Mesothelial cell of epicardium (in vitro differentiated cells): Measurements from ENCODE around the gene CTXN3. TPM values are rescaled to one million over a fixed set of nuclear protein-coding genes. Genes with fewer than 3 reads are reported as not detected.
"Not testable (repeated sequence)": the region's sequence is repeated elsewhere in the genome, so short reads cannot be mapped to it uniquely, and the experiment has no call there.

Experiments
- DNase-seq, 2 experiments: peaks; one replicate each; pipeline ENCODE4 v3.0.0; 2021; ENCODE audit warnings: low spot score in 2 of 2; ENCODE audit not compliant: unreplicated experiment in 2 of 2
- H3K27ac Mint-ChIP-seq: 2 replicates; pipeline ENCODE4 v1.8.0; 2021; ENCODE audit warnings: mixed read lengths
- H3K27me3 Mint-ChIP-seq: 2 replicates; pipeline ENCODE4 v1.8.0; 2021; ENCODE audit warnings: low read depth, mixed read lengths
- H3K36me3 Mint-ChIP-seq: 2 replicates; pipeline ENCODE4 v1.8.0; 2021; ENCODE audit warnings: mixed read lengths
- H3K4me1 Mint-ChIP-seq: 2 replicates; pipeline ENCODE4 v1.8.0; 2021; ENCODE audit warnings: mixed read lengths
- H3K4me3 Mint-ChIP-seq: 2 replicates; pipeline ENCODE4 v1.8.0; 2021; ENCODE audit warnings: mild to moderate bottlenecking, moderate library complexity, mixed read lengths
- H3K9me3 Mint-ChIP-seq: 2 replicates; pipeline ENCODE4 v1.8.0; 2021; ENCODE audit warnings: mixed read lengths
- total RNA-seq: library from RNA; stranded (reverse); gene quantifications from 3 replicates; pipeline ENCODE4 v1.2.1, GENCODE V29; 2021
- TF ChIP-seq, protein P1 (sequence below): fragments of 200-600 bp; sonication (generic); IDR thresholded peaks from one replicate; pipeline ENCODE4 v1.5.0; 2021; ENCODE audit warnings: antibody characterized with exemption; ENCODE audit not compliant: unreplicated experiment

Gene CTXN3
- total RNA-seq, 1 donor from 2014 or later: not detected

DNA sequence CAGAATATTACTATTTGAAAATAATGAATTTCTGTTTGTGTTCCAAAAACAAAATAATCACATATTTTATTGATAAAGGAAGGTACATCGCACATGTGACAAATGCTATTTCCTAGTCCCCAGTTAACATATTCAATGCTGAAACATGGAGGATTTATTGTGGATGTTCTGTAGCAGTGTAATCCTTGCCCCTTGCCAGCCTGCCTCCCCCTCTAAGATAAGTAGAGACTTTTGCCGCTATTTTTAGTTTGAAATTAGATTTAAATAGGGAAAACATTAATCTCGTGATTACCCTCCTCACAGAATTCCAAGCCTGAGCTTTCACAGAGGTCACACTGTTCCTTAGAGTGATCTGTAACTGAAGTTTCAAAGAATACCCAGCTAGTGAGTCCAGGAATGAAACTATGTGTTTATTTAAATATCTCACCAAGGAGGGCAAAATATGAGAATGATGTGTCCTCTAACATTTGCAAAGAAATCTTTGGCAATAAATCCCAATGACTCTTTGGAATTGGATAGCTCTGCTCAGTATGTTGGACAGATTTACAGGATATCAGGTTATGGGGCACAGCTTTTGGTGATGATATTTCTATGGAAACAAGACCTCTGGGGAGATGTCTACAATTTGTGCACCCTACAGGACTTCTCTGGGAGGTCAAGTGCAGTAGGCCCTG, 17.3 kb downstream of the CTXN3 start:
- Mint-ChIP-seq H3K36me3 (no peaks in the 10 kb centered on the region), H3K4me1 (no peaks in the 10 kb centered on the region), H3K4me3 (no peak overlapping the region), H3K9me3 (no peaks in the 10 kb centered on the region), H3K27me3 (no peaks in the 10 kb centered on the region), H3K27ac (no peak overlapping the region)
- DNase-seq: no peak
- TF ChIP-seq, protein P1, sequence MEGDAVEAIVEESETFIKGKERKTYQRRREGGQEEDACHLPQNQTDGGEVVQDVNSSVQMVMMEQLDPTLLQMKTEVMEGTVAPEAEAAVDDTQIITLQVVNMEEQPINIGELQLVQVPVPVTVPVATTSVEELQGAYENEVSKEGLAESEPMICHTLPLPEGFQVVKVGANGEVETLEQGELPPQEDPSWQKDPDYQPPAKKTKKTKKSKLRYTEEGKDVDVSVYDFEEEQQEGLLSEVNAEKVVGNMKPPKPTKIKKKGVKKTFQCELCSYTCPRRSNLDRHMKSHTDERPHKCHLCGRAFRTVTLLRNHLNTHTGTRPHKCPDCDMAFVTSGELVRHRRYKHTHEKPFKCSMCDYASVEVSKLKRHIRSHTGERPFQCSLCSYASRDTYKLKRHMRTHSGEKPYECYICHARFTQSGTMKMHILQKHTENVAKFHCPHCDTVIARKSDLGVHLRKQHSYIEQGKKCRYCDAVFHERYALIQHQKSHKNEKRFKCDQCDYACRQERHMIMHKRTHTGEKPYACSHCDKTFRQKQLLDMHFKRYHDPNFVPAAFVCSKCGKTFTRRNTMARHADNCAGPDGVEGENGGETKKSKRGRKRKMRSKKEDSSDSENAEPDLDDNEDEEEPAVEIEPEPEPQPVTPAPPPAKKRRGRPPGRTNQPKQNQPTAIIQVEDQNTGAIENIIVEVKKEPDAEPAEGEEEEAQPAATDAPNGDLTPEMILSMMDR: no peak

DNA sequence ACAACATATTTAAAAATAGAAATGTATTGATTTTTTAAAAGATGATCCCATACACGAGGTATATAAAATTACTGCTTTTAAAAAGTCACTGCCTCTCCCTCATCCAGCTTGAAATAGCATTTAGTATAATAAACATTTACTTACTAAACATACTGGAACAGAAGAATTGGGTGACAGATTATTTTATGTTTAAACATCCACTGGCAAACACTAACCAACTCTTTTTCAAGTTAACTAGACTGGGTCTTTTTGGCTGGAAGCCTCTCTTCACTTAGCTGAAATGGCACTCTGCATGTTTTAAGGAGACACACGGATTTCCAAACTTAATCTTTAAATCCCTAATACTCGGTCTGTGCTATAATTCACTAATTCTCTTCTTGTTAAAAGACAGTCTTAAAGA, 19.0 kb downstream of the CTXN3 start:
- no peak for DNase-seq
- Mint-ChIP-seq H3K27me3 (no peaks in the 10 kb centered on the region), H3K27ac (no peak overlapping the region), H3K4me1 (no peaks in the 10 kb centered on the region), H3K36me3 (no peaks in the 10 kb centered on the region), H3K4me3 (no peak overlapping the region), H3K9me3 (no peaks in the 10 kb centered on the region)
- TF ChIP-seq, protein P1: no peak

DNA sequence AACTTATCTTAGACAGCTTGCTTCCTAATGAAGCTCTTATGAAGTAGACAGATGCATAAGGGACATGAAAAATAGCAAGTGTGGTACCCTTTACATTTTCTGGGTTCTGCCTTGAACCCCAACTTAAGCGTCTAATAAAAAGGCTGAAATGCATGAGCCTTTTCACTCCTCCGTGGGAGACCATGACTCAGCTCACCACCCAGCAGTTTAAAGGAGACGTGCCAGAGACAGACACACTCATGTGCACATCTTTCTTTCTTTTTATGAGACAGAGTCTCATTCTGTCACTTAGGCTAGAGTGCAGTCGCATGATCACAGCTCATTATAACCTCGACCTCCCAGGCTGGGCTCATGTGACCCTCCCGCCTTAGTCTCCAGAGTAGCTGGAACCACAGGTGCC, 22.3 kb downstream of the CTXN3 start:
- no peak overlapping the region for H3K27ac Mint-ChIP-seq
- no peaks in the 10 kb centered on the region for H3K36me3 Mint-ChIP-seq
- no peak for DNase-seq
- no peak overlapping the region for H3K4me3 Mint-ChIP-seq
- TF ChIP-seq, protein P1: no peak
- H3K4me1 Mint-ChIP-seq: no peaks in the 10 kb centered on the region
- H3K27me3 Mint-ChIP-seq: no peaks in the 10 kb centered on the region
- peaks cover 9% of the 10 kb centered on the region for H3K9me3 Mint-ChIP-seq

DNA sequence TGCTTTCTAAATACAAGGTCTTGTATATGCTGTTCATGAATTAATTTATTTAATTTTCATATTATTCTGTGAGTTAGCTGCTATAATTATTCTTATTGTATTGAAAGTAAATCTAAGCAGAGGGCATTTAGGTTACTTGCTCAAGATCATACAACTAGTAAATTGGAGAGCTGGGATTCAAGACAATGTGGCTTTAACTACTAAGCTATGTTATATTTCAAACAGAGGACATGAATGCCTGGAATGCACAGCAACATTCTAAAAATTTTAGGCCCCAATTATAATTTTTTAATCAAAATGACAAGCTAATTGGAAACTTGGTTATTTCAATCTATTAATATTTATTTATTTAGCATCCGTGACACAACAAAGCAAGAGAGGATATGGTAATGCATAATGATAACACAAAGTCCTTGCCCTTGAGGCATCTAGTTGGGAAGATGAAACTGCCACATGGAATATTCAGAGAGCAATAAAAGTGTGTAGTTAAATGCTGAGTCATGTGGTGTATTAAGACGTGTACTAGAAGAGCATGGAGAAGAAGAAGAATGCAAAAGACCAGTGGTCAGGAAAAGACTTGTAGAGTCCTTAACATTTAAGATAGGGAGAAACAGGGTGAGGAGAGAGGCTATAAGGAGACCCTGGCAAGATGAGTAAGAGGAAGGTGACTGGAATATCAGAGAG, 24.4 kb downstream of the CTXN3 start:
- TF ChIP-seq, protein P1: no peak
- H3K27me3 Mint-ChIP-seq: no peaks in the 10 kb centered on the region

DNA sequence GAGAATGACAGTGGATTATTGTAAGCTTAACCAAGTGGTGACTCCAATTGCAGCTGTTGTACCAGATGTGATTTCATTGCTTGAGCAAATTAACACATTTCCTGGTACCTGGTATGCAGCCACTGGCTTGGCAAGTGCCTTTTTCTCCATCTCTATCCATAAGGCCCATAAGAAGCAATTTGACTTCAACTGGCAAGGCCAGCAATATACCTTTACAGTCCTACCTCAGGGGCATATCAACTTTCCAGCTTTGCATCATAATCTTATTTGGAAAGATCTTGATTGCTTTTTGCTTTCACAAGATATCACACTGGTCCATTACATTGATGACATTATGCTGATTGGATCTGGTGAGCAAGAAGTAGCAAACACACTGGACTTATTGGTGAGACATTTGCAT, 28.1 kb downstream of the CTXN3 start:
- not testable (repeated sequence) for DNase-seq, H3K36me3 Mint-ChIP-seq, H3K4me1 Mint-ChIP-seq, H3K27me3 Mint-ChIP-seq, H3K4me3 Mint-ChIP-seq, H3K27ac Mint-ChIP-seq
- H3K9me3 Mint-ChIP-seq: peaks cover 13% of the 10 kb centered on the region

More for the DNA sequence above, 24.4 kb downstream of the CTXN3 start:
- DNase-seq: no peak
- Mint-ChIP-seq H3K4me1 (no peaks in the 10 kb centered on the region), H3K4me3 (no peak overlapping the region), H3K9me3 (peaks cover 12% of the 10 kb centered on the region), H3K27ac (no peak overlapping the region), H3K36me3 (no peaks in the 10 kb centered on the region)

DNA sequence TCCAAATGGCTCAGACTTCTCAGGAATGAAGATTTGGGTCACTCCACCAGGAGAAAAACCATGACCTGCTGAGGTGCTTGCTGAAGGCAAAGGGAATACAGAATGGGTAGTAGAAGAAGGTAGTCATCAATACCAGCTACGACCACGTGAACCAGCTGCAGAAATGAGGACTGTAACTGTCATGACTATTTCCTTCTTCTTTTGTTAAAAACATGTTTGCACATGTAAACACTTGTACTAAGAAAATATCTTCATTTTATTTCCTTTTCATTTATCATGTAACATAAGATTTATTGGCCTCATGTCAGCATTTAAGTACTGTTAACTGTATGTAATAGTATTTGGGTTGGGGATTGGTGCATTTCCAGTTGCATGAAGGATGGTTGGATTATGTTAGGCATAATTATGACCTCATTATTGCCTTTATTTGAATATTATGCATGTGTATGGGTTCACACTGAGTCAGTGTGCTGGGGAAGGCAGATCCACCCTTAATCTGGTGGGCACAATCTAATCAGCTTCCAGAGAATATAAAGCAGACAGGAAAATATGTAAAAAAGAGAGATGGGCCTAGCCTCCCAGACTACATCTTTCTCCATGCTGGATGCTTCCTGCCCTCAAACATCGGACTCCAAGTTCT, 30.9 kb downstream of the CTXN3 start:
- H3K27me3 Mint-ChIP-seq: not testable (repeated sequence)

More for the DNA sequence above, 30.9 kb downstream of the CTXN3 start:
- not testable (repeated sequence) for H3K27ac Mint-ChIP-seq, H3K36me3 Mint-ChIP-seq, DNase-seq, H3K4me3 Mint-ChIP-seq, H3K4me1 Mint-ChIP-seq
- peaks cover 14% of the 10 kb centered on the region for H3K9me3 Mint-ChIP-seq
